Ureter (tissue), 1 donor: Measurements from ENCODE around the gene NOP14. TPM values are rescaled to one million over a fixed set of nuclear protein-coding genes. Genes with fewer than 3 reads are reported as not detected.

Experiments
- DNase-seq: peaks from one replicate; pipeline ENCODE4 v3.0.0-alpha.2; 2020; ENCODE audit warnings: low spot score
- total RNA-seq: library from RNA; stranded (reverse); gene quantifications from one replicate; pipeline ENCODE4 v1.2.4, GENCODE V29; 2023
- donor health status: DM: yes; HTN: yes; CAD: no.

NOP14 gene
- total RNA-seq, 1 donor from 2014 or later = 43.0 TPM

GRCh38 chr4:2914256-2915126, 48.7 kb downstream of the NOP14 start:
- DNase-seq = no peak

DNA sequence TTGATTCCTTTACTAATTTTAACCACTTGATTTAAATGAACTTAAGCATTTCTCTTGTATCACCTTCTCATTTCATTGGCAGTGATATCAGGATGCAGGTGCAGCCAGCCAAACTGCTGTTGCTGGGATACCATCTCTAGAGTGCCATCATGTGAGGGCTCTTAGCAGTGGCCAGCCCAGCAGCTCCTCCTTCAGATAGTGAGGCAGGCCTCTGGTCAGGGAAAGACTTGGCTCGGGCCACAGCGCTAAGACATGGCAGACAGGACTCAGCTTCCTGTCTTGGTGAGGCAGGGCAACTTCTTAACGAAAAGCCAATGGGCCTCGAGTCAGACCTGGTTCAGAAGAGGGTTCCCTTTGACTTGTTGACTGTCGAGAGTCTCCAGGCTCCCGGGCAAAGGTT, 50.0 kb downstream of the NOP14 start:
- DNase-seq = no peak

DNA sequence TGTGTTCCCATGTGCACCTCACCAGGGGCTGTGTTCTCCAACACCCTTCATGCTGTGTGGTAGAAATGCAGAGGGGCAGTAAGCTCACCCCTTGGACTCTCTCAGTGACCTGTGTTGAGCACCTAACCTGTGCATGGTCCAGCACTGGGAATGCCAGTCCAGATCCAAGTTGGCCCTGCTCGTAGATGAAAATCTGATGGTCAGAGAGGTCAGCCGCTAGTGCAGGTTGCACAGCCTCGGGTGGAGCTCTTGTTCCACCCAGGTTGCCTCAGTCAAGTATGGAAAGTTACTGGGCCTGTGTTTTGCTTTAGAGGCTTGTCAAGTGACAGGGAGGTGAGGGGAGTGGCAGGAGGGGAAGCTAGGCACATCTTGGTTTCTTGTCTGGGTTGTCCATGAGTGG, 51.3 kb downstream of the NOP14 start:
- DNase-seq = no peak

DNA sequence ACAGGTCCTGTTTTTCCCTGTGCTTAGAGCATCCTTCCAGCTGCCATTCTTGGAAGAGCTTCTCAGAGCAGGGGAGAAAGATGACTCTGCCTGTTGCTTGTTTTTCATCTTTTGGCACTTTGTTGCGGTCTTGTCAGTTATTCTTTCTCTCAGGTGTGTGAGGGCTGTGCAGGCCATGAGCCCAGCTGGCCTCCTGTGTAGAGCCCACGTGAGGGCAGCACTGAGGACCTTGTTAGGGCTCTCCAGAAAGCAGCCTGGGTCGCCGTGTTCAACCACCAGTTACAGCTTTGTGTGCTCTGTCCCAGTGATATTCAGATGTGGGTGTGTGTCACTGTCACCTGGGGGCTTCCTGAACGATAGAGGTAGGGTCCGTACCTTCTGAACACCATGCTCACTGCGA, 52.8 kb downstream of the NOP14 start:
- DNase-seq = no peak

DNA sequence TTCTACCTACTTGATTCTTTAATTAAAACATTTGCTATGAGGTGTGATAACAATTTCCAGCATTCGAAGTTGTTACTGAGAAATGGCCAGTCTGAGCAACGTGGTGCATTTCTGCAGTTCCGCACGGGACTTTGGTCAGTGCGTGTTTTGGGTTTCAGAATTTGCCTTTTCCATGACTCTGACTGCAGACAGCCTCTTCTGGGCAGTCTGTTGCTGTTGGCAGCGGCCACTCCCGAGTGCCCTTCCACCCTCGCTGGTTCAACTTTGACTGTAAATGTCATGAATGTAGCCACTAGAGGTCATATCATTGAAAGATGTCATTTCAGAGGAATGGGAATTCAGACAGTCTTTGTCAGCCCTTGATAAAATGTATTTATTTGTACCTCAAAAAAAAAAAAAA, 53.6 kb downstream of the NOP14 start:
- DNase-seq = no peak

DNA sequence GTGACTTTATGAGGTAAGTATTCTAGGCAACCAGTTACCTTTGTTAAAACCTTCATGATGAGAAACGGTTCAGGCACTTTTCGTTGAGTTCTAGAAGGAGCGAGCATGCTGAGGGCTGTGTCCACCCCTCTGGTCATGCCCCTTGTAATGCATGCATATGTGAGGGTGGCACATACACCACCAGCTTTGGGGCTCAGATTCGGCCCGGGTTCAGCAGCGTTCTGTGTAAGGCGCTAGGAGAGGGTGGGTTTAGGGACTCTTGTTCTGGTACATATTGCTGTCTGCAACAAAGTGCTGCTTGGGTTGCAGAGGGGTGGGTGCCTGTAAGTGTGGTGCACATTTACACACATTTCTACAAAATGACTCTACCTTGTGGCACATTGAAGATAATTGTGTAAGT, 54.5 kb downstream of the NOP14 start:
- no peak for DNase-seq

GRCh38 chr4:2907706-2908293, 55.4 kb downstream of the NOP14 start:
- DNase-seq = no peak

DNA sequence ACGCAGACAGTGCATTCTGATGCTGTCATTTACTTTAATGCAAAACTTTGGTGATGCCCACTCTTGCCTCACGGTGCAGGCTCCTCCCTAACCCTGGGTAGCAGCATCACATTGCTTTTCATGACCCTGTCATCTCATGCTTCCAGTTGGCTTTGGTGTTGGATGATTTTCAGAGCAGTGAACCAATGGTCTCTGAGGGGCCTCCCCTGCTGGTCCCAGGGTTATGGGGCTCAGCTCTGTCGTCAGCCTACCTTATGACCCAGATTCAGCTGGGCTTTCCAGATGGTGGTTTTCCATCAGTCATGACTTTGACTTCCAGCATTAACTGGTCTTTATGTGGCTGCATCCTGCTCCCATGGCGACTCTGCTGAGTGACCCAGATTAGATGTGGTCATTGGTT, 56.0 kb downstream of the NOP14 start:
- DNase-seq = no peak

DNA sequence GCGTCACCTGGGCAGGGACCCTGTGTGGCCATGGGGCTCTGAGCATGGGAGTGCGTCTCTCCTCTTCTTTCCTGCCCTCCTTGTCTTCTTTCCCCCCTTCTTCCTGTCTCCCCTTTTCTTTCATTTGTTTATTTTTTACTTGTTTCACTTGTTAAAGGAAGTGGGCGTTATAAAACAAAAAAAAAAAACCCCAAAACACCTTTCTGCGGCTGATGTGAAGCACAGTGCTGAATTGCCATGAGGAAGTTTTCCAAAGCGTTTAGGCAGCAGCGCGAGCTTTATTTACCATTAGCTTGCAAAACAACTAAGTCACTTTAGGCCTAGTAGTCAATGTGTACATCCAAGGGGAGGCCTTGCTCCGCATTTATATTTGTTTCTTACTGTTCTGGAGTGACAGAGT, 57.0 kb downstream of the NOP14 start:
- DNase-seq = no peak

GRCh38 chr4:2905544-2905943, 57.7 kb downstream of the NOP14 start:
- no peak for DNase-seq

DNA sequence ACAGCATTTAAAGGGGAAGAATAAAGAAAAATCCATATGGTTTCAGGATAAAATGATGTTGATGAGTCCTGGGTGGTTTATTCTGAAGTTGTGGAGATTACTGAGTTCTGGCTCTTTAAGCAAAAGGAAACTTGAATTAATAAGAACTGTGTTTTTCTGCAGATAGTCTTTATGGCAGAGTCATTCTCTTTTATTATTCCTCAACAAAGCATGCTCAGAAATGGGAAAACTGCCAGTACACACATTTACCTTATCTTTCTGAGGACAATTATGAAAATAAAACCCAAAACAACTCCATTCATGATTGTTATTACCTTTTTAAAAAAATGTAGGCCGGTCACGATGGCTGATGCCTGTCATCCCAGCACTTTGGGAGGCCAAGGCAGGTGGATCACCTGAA, 61.1 kb downstream of the NOP14 start:
- DNase-seq = no peak

DNA sequence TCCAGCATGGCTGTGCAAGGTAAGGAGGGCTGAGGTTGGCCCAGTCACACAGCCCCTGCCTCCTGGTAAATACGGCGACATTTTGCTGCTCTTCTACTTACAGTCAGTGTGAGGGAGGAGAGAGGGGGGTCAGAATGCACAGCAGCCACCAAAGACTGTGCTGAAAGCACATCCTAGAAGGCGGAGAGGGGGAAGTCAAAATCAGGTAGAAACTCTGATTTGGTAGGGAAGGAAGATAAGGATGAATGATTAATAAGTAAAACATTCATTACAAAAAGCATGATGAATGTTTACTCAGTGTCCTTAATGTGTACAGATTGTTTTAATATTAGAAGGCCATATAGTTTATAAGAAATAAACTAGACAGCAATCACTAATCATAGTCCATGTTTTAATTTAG, 62.0 kb downstream of the NOP14 start:
- no peak for DNase-seq

DNA sequence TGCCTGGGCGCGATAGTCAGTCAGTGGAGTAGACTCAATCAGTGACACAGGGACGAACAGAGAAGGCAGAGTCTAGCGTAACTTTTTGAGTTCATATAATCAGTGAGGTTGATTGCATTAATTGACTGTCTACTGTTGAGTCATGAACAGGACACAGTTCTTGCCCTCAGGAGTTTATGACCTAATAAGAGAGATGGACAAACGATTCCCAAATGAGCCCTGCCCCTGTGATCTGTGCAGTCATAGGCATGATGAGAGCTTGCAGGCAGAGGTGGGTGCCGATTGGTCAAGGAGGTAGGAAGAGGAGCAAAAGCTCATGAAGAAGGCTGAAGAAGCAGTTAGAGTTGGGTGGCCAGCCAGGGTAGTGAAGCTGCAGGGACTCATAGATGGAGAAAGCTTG, 62.5 kb downstream of the NOP14 start:
- DNase-seq = no peak

- no peak for DNase-seq
Measured at GRCh38 chr4:2898001-2898400, 65.2 kb downstream of the NOP14 start.

DNA sequence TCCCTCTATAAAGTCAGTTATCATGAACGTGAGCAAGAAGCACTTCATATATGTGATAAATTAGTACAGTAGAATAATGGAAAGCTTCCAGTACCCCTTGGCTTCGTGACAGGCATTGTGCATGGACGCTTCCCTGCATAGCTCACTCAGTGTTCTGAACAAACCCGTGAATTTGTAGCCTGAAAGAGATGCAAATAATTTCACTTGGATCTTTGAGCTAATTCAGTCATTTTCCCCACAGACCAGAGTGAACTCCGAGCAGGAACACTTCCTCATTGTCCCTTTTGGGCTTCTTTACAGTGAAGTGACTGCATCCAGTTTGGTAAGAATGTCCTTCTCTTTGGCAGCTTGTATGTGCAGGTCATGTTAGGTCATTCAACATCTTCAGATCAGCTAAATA, 69.4 kb downstream of the NOP14 start:
- DNase-seq = no peak

DNA sequence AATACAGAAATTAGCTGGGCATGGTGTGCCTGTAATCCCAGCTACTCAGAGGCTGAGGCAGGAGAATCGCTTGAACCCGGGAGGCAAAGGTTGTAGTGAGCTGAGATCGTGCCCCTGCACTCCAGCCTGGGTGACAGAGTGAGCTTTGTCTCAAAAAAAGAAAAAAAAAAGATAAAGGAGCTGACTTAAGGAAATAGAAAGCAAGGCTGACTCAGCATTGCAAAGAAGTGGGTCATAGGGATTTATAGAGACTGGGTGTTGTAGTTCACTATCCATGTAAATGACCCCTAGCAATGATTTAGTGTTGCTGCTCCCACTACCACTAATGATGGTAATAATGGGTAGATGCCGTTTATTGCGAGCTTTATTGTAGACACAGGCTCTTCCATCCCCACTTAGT, 71.9 kb downstream of the NOP14 start:
- DNase-seq = no peak

- no peak for DNase-seq
Measured at GRCh38 chr4:2888886-2889285, 74.3 kb downstream of the NOP14 start.

Other genes starting within 250 kb of the NOP14 start
- 41.0 TPM for gene TNIP2, start 207.1 kb downstream of the NOP14 start, total RNA-seq
- 109 TPM for gene SH3BP2, start 170.3 kb downstream of the NOP14 start, total RNA-seq
- 416 TPM for gene ADD1, start 119.6 kb downstream of the NOP14 start, total RNA-seq
- gene GRK4, start 165 bp upstream of the NOP14 start, total RNA-seq = 4.3 TPM
- gene HTT-AS, start 111.1 kb upstream of the NOP14 start, total RNA-seq = not detected
- 109 TPM for gene HTT, start 111.3 kb upstream of the NOP14 start, total RNA-seq